Measurements from ENCODE around the gene ATP5PO. TPM values are rescaled to one million over a fixed set of nuclear protein-coding genes. Genes with fewer than 3 reads are reported as not detected.
A peak's percentile ranks its signal among the peaks of the same experiment; 100 is the strongest.

The ATP5PO gene
- total and polyA plus RNA-seq, 2 of the 13 experiments (the other 11 are each of a cell fraction or from before 2014, with no cell fraction given) = 256 to 297 TPM

DNA sequence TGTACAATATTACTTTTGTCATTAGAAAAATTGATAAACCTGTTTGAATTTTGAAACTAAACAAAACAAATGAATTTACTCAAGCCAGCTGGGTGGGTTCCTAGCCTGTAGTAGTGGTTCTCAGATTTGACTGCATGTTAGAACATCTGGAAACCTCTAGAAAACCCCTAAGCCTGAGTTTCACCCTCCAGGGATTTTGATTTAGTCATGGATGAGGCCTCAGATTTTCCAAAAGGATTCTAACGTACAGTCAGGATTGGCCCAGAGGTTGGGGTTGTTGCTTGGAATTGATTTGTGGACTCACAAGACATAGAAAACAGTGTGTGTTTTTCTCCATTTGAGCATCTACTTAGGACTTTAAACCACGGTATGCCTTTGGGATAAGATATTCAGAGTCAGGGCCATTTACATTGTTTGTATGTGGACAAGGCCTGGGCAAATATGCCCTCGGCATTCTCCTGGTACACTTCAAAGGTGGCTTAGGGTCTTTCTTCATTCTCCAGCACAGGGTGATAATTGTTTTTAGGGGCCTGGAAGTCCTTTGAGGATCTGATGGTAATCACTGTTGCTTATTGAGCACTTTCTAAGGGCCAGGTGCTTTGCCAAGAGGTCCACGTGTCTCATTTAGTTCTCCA is 42.6 kb downstream of the ATP5PO start (continued):
- TF ChIP-seq FOXP1 (IDR thresholded peaks at IDR 0.05) = no peak
- peak; percentile 32; the same call in 1 of the 2 replicates for TF ChIP-seq FOXP1 (CRISPR knock-in tag; IDR thresholded peaks at IDR 0.05)
- no peak for TF ChIP-seq ZNF737 (CRISPR knock-in tag; IDR thresholded peaks at IDR 0.05; ENCODE audit: borderline replicate concordance)
- TF ChIP-seq BCL6 (CRISPR knock-in tag; IDR thresholded peaks at IDR 0.05) = 0 out of 2 replicates have a peak, but pooled peaks have one; percentile 13
- TF ChIP-seq, protein P1, sequence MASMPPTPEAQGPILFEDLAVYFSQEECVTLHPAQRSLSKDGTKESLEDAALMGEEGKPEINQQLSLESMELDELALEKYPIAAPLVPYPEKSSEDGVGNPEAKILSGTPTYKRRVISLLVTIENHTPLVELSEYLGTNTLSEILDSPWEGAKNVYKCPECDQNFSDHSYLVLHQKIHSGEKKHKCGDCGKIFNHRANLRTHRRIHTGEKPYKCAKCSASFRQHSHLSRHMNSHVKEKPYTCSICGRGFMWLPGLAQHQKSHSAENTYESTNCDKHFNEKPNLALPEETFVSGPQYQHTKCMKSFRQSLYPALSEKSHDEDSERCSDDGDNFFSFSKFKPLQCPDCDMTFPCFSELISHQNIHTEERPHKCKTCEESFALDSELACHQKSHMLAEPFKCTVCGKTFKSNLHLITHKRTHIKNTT (CRISPR knock-in tag; IDR thresholded peaks at IDR 0.05) = no peak
- peak; percentile 14; the same call in 1 of the 2 replicates for TF ChIP-seq TCF7L2 (IDR thresholded peaks at IDR 0.05; ENCODE audit: low read depth, low read length)
- no peak for TF ChIP-seq ZSCAN31 (CRISPR knock-in tag; IDR thresholded peaks at IDR 0.05; ENCODE audit: low read depth)
- no peak for TF ChIP-seq ZC3H4 (CRISPR knock-in tag; IDR thresholded peaks at IDR 0.05; ENCODE audit: borderline replicate concordance)
- TF ChIP-seq, protein P2, sequence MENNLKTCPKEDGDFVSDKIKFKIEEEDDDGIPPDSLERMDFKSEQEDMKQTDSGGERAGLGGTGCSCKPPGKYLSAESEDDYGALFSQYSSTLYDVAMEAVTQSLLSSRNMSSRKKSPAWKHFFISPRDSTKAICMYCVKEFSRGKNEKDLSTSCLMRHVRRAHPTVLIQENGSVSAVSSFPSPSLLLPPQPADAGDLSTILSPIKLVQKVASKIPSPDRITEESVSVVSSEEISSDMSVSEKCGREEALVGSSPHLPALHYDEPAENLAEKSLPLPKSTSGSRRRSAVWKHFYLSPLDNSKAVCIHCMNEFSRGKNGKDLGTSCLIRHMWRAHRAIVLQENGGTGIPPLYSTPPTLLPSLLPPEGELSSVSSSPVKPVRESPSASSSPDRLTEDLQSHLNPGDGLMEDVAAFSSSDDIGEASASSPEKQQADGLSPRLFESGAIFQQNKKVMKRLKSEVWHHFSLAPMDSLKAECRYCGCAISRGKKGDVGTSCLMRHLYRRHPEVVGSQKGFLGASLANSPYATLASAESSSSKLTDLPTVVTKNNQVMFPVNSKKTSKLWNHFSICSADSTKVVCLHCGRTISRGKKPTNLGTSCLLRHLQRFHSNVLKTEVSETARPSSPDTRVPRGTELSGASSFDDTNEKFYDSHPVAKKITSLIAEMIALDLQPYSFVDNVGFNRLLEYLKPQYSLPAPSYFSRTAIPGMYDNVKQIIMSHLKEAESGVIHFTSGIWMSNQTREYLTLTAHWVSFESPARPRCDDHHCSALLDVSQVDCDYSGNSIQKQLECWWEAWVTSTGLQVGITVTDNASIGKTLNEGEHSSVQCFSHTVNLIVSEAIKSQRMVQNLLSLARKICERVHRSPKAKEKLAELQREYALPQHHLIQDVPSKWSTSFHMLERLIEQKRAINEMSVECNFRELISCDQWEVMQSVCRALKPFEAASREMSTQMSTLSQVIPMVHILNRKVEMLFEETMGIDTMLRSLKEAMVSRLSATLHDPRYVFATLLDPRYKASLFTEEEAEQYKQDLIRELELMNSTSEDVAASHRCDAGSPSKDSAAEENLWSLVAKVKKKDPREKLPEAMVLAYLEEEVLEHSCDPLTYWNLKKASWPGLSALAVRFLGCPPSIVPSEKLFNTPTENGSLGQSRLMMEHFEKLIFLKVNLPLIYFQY (CRISPR knock-in tag; IDR thresholded peaks at IDR 0.05; ENCODE audit: borderline replicate concordance) = no peak
- TF ChIP-seq ZNF264 (CRISPR knock-in tag; IDR thresholded peaks at IDR 0.05) = no peak
- no peak for TF ChIP-seq FOXA1 (IDR thresholded peaks at IDR 0.05)
- peak; percentile 43; the same call in 1 of the 2 replicates for TF ChIP-seq FOXA1 (CRISPR knock-in tag; IDR thresholded peaks at IDR 0.05)
- TF ChIP-seq SETDB1 (CRISPR knock-in tag; IDR thresholded peaks at IDR 0.05; ENCODE audit: borderline replicate concordance) = no peak
- no peak for TF ChIP-seq SOX6 (IDR thresholded peaks at IDR 0.05)
- peak; percentile 84 for TF ChIP-seq SOX6 (CRISPR knock-in tag; IDR thresholded peaks at IDR 0.05)
